ENCODE data around the gene RRP1.

The RRP1 gene

DNA sequence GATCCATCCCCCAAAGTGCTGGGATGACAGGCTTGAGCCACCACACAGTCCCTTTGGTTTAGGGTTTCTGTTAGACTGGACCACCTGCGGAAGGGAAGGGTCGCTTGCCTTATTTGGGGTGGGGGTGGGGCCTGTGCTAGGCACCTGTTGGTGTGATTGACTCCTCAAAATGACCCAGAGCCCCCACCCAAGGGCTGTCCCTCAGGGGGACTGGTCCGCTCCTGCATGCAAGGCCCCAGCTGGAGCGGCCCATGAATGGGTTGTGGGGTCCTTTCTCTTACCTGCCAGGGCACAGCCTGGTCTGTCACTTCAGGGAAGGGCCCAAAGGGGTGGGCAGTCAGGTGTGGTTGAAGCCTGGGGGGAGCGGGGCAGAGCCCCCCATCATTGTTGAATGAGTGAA, 11.4 kb upstream of the RRP1 start:
- no peak for DNase-seq

DNA sequence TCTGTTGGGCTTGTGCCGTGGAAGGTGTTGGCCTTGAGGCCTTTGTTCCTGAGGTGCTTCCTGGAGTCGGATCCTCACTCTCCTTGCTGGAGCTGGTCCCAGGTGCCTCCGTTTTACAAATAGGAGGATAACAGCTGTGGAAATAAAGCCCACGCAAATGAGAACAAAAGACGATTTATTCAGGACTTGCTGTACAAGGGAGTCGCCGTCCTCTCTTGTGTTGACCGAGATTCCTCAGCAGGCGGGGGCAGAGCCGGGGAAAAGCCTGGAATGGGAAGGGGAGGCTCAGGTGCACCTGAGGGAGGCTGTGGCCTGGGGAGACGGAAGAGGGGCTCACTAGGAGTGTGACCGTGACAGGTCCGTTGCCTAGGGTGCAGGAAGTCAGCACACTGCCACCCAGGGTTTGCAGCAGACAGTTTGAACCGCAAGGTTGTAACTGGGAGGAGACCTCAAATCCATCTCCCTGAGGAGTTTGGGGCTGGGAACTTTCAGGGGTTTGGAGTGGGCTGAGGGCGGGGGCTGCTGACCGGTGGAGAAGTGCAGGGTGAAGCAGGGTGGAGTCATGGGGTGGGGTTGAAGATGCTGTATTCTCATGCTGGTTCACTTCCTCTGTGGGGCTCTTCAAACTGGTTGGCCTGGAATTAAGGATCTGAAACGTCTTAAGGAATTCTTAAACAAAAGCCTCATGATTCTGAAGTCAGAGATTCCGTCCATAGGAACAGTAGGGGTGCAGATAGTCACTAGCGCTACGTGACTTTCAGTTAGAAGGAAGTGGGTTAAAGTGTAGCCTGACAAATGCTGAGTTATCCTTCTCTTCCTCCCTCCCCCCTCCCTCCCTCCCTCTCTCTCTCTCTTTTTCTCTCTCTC, 10.7 kb upstream of the RRP1 start:
- DNase-seq, result no peak

DNA sequence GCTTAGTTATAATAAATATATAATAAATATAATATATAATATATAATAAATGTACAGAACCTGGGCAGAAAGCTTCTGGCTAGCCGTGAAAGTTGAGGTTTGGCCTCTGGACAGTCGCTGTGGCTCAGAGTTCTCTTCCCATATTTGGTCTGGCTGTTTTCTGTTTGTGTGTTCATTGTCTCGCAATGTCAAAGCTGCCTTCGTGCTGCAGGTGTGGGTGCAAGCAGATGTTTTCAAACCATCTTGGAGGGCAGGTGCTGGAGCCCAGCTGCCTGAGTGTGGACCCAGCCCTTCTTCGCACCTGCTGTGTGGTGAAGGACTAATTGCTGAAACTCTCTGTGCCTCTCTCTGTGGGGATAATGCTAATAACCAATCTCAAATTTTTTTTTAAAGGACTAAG, 9.7 kb upstream of the RRP1 start:
- no peak for DNase-seq

DNA sequence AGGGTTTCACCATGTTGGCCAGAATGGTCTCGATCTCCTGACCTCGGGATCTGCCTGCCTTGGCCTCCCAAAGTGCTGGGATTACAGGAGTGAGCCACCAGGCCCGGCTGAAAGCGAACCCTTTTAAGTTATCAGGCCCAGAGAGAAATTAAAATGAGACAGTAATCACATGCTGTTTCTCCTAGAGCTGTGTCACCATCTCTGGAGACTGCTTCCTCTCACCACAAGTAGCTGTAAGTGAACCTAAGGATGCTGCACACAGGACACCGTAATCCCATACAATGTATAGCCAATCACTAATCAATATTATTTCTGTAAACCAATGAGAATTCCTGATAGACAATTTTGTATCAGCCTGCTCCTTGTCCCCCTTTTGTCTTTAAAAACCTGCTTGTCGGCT, 7.5 kb upstream of the RRP1 start:
- no peak for DNase-seq

DNA sequence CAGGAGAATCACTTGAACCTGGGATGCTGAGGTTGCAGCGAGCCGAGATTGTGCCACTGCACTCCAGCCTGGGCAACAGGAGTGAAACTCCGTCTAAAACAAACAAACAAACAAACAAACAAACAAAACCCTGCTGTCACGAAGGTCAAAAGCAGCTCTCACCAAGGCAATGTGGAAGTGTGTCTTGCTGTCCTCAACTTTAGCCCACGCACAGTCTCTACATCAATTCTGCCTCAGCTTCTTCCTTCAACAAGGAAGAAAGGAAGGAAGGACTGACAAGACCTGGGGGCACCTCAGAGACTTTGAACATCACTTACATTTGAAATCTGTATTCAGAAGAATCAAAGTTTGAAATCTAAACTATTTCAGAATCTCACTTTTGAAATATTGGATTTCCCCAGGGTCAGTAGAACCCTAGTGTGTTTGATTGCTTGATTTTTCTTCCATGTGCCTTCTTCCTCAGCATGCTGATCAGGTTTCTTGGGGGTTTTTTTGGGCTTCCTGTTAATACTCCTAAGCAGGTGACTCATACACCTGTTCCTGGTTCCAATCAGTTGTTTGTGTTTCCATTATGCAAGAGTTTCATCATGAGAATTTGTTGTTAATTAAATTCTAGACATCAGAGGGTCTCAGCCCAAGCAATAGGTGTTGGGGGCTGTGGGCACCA, 6.8 kb upstream of the RRP1 start:
- no peak for DNase-seq

DNA sequence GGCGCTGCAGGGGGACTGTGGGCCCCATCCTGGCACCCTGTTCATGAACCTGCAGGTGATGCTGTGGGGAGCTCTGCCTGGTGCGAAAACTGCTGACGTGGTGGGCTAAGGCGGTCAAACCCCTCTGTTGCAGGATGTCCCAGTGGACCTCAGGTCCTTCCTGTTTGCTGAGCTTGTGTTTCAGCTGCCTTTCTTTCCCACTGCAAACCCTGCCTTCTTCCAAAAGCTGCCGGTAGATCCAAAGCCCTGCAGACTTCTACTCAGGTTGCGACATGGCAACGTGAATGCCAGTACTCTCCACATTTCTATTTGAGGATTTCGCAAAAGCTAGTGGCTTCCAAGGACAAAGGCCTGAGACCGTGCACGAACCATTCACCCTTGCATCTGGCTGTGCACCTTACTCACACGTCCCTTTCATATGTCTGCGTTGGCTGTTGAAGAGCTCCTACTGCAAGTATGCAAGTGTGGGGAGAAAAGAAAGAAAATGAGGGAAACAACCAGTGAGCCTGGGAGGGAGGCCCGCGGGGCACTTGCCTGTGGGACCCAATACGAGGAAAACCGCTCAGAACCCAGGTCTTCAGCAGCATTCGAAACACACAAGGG, 6.2 kb upstream of the RRP1 start:
- no peak for DNase-seq

GRCh38 chr21:43785134-43785533, 4.2 kb upstream of the RRP1 start:
- no peak for DNase-seq

DNA sequence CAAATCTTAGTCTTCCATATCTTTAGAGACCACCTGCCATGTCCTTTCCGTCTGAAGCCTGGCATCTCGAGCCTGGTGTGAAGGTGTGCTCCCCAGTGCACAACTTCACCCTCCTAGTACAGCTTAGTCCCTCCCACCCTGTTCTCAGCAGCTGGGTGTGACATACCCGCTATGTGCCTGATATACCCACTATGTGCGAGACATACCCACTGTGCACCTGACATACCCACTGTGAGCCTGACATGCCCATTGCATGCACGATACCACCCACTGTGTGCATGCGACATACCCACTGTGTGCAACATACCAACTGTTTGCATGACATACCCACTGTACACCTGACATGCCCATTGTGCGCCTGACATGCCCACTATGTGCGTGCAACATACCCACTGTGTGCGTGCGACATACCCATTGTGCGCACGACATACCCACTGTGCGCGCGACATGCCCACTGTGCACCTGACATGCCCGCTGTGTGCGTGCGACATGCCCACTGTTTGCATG, 3.0 kb upstream of the RRP1 start:
- no peak for DNase-seq

- DNase-seq, result no peak
Observed at GRCh38 chr21:43786807-43787440, 2.5 kb upstream of the RRP1 start.

DNA sequence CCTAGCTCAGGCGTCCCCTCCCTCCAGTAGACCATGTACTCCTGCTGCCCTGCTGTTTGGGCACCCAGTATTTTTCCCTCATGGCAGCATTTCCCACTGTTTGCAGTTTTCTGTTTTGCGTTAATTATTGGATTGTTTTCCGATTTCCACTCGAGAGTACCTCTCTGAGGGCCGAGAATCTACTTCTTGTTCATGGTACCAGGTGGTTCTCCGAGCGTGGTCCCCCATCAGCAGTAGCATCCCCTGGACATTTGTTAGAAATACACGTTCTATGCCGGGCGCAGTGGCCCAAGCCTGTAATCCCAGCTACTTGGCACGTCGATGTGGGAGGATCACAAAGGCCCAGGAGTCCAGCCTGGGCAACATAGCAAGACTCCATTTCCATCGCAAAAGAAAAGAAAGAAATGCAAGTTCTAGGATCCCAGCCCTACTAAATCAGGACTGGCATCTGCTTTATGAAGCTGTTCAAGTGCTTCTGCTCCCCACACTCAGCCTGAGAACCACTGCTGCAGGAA, 690 bp downstream of the RRP1 start:
- no peak for DNase-seq

DNA sequence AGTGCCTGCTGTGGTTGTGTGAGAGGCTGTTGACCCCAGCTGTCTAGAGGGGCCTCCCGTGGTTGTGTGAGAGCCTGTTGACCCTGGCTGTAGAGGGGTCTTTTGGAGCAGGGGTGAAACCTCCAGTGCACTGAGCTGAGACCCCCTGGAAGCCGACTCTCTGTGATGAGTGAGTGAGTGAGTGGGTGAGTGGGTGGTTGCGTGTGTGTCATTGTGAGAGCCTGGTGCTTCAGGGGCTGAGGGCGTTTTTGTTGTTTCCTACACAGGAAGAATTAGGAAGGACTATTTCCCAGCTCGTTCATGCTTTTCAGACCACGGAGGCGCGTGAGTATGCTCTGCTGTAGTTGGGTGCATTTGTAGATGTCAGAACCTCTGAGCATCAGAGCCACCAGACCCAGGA, 3.0 kb downstream of the RRP1 start:
- no peak for DNase-seq

DNA sequence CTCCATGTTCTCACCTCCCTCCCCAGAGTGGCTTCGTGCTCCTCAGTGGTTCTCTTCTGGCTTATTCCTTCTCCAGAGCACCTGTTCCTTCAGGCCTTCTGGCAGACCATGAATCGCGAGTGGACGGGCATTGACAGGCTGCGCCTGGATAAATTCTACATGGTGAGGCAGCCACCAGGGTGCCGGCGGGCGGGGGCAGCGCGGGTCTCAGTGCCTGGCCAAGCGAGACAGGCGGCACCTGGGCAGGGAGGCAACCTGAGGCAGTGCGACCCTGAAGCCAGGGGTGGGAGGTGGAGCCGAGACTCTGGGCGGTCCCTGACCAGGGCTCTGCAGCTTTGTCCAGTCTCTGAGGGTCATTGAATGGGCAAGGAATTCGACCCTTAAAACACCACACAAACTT, 3.9 kb downstream of the RRP1 start:
- no peak for DNase-seq

DNA sequence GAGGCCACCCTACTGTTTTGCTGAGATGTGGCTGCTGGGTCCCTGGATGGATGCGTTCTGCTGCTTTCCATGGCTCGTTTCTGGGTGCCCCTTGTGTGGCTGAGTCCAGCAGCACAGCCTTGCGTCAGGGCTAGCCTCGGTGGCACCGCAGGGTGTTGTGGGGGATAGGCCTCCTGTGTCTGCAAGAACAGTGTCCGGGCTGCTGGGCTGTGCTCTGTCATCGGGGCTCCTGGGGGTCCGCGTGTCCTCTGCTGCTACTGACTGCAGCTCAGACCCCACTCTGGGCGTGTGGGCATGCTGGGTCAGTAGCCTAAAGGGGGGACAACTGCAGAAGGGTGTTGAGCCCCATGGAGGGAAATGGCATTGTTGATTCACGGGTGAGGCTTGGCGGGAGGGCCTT, 4.9 kb downstream of the RRP1 start:
- DNase-seq, result no peak

DNA sequence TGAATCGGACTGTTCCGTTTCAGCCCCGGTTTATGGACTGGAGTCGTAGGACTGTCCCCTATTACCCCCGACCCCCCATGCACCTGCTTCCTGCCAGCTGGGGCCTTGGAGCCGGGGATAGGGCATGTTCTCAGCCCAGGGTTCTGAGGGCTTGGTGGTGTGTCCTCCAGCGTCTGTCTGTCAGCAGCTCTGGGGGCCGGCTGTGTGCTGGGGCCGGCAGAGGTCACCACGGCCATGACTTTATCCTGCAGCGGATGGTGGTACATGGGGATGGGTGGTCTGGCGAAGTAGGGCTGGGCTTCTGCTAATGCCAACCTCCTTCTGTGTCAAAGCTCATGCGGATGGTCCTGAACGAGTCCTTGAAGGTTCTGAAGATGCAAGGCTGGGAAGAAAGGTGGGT, 5.5 kb downstream of the RRP1 start:
- DNase-seq, result no peak

DNA sequence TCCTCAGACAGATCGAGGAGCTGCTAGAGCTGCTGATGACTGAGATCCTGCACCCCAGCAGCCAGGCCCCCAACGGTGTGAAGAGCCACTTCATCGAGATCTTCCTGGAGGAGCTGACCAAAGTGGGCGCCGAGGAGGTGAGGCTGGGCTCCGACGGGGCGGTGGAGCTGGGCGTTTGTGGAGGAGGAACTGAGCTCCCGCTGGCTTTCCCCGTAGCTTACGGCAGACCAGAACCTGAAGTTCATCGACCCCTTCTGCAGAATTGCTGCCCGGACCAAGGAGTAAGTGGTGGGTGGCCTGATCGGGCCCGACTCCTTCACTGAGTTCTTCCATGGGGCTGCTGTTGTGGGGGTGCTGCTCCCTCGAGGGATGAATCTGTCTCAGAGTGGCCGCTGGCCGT, 8.0 kb downstream of the RRP1 start:
- DNase-seq, result no peak

DNA sequence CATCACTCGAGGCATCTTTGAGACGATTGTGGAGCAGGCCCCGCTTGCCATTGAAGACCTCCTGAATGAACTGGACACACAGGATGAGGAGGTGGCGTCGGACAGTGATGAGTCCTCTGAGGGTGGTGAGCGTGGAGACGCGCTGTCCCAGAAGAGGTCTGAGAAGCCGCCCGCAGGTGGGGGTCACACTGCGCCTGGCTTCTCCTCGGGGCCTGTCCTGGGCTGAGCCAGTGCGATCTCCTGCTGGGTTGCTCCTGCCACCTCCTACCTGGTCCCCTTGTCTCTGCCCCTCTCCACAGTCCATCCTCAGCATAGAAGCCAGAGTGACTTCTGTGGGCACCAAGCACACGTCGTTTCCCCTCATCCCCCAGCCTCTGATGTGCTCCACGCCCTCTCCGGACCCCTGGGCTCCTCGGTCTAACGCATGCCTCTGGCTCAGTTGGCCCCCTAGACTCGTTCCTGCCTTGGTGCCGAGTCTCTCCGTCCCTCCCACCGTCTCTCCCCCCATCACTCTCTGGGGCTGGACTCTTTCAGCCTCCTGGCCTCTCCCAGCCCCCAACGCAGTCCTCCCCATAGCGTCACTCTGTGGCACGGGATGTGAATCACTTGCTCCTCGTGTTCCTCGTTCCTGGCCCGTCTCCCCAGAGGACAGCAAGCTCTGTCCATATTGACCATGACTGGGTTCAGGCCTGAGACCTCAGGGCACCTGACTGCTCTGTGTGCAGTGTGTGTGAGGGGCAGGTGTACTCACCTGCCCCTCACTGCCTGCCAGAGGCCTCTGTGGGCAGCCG, 8.7 kb downstream of the RRP1 start:
- no peak for DNase-seq

- no peak for DNase-seq
Observed at GRCh38 chr21:43799301-43799840, 10.0 kb downstream of the RRP1 start.

GRCh38 chr21:43800124-43800523, 10.7 kb downstream of the RRP1 start:
- DNase-seq, result no peak

DNA sequence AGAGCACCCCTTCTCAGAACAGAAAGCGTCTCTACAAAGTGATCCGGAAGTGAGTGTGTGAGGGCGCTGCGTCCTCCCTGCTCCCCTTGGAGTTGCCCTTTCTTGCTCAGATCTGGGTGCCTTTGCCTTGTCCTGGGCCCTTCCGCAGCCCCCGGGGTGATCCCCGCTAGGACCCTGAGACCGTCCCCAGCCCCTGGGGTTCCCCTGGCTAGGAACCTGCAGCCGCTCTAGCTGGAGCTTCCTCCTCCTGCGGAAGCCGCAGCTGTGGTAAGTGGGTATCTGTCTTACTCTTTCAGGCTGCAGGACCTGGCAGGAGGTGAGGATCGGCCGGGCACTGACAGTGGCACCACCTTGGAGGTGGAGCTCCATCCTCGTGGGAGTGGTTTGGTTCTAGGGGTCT, 11.2 kb downstream of the RRP1 start:
- no peak for DNase-seq

GRCh38 chr21:43801006-43801783, 11.8 kb downstream of the RRP1 start:
- no peak for DNase-seq

- DNase-seq, result no peak
Observed at GRCh38 chr21:43802713-43803313, 13.4 kb downstream of the RRP1 start.
